Fibroblast of lung (primary cell): ENCODE data around the gene GLG1. TPM values are rescaled to one million over a fixed set of nuclear protein-coding genes. Genes with fewer than 3 reads are reported as not detected.
A peak's percentile ranks its signal among the peaks of the same experiment; 100 is the strongest.

ENCODE experiments used
- DNase-seq, 2 donors: peaks; one replicate each; pipeline versions ENCODE4 v3.0.0 to v3.0.0-alpha.2; 2010; ENCODE audit warnings: low read depth in 2 of 2
- H2AFZ ChIP-seq: 2 replicates; pipeline ENCODE4 v1.5.1; 2012; ENCODE audit warnings: low read length, control low read depth, inconsistent platforms
- H3K27ac ChIP-seq: 2 replicates; pipeline ENCODE4 v1.5.1; 2011; ENCODE audit warnings: low read length, control low read depth; ENCODE audit not compliant: insufficient read depth
- H3K27me3 ChIP-seq: 2 replicates; pipeline ENCODE4 v1.5.1; 2011; ENCODE audit warnings: mild to moderate bottlenecking, low read length; ENCODE audit not compliant: control insufficient read depth, insufficient read depth
- H3K36me3 ChIP-seq: 2 replicates; pipeline ENCODE4 v1.5.1; 2011; ENCODE audit warnings: low read length; ENCODE audit not compliant: control insufficient read depth, insufficient read depth
- H3K4me1 ChIP-seq: 2 replicates; pipeline ENCODE4 v1.5.1; 2011; ENCODE audit warnings: low read length; ENCODE audit not compliant: control insufficient read depth, insufficient read depth; ENCODE audit errors: extremely low read depth
- H3K4me2 ChIP-seq: 2 replicates; pipeline ENCODE4 v1.5.1; 2011; ENCODE audit warnings: low read length, control low read depth; ENCODE audit not compliant: insufficient read depth; ENCODE audit errors: extremely low read depth
- H3K4me3 ChIP-seq, 4 experiments: fragments of 200-600 bp in 1 of 4; sonication (generic) in 1 of 4; replicated peaks in 1 of 4; 2 replicates each; pipeline ENCODE4 v1.5.1; 2011 to 2016; ENCODE audit warnings: low read length in 4 of 4, low read depth in 3 of 4, mild to moderate bottlenecking in 3 of 4, control low read depth in 2 of 4, inconsistent platforms in 1 of 4, mixed read lengths in 1 of 4; ENCODE audit not compliant: insufficient read depth in 1 of 4; ENCODE audit errors: control extremely low read depth in 1 of 4
- H3K79me2 ChIP-seq: 2 replicates; pipeline ENCODE4 v1.5.1; 2012; ENCODE audit warnings: mild to moderate bottlenecking, low read length, inconsistent platforms; ENCODE audit not compliant: control insufficient read depth, insufficient read depth
- H3K9ac ChIP-seq: 2 replicates; pipeline ENCODE4 v1.5.1; 2011; ENCODE audit warnings: mild to moderate bottlenecking, low read length, control low read depth; ENCODE audit not compliant: insufficient read depth
- H3K9me3 ChIP-seq: 2 replicates; pipeline ENCODE4 v1.5.1; 2012; ENCODE audit warnings: low read depth, low read length; ENCODE audit not compliant: control insufficient read depth, insufficient read depth
- H4K20me1 ChIP-seq: 2 replicates; pipeline ENCODE4 v1.5.1; 2011; ENCODE audit warnings: low read length; ENCODE audit not compliant: control insufficient read depth, insufficient read depth; ENCODE audit errors: extremely low read depth
- CTCF ChIP-seq, 2 donors: IDR thresholded peaks in 1 of 2; conservative IDR thresholded peaks in 1 of 2; 1 replicate in 1 of 2; 2 replicates in 1 of 2; pipeline ENCODE4 v1.5.1; 2011 to 2012; ENCODE audit warnings: low read length in 2 of 2, control low read depth in 1 of 2, inconsistent platforms in 1 of 2, low read depth in 1 of 2, mild to moderate bottlenecking in 1 of 2
- EZH2 ChIP-seq: IDR thresholded peaks from 2 replicates; pipeline ENCODE4 v1.5.1; 2012; ENCODE audit warnings: low read length, control low read depth, mild to moderate bottlenecking; ENCODE audit errors: missing control alignments
- polyA plus RNA-seq, 2 donors: library from polyadenylated mRNA; depleted of rRNA in 1 of 2; stranded (reverse) in 1 of 2; unstranded in 1 of 2; fragments of >200 nt; gene quantifications; 2 replicates each; pipeline ENCODE4 v1.2.1, GENCODE V29; 2011 to 2012; ENCODE audit warnings: missing spikeins in 1 of 2
- total RNA-seq: library from RNA; depleted of rRNA; stranded (reverse); fragments of >200 nt; gene quantifications from 2 replicates; pipeline ENCODE4 v1.2.1, GENCODE V29; 2014

The GLG1 gene
- total and polyA plus RNA-seq, 2 donors (not counting 1 experiment from before 2014, with no cell fraction given) = 138 to 150 TPM

GRCh38 chr16:74627506-74628220 lies 20.7 kb upstream of the GLG1 start:
- DNase-seq = peak; percentile 26 to 29
- Histone ChIP-seq H3K9me3 (no peaks in the 10 kb centered on the region), H3K4me1 (peaks cover 5% of the 10 kb centered on the region), H4K20me1 (no peaks in the 10 kb centered on the region), H3K4me2 (no peak overlapping the region), H3K4me3 (no peak overlapping the region), H2AFZ (no peak overlapping the region), H3K79me2 (no peaks in the 10 kb centered on the region), H3K27me3 (no peaks in the 10 kb centered on the region), H3K36me3 (peaks cover 14% of the 10 kb centered on the region), H3K27ac (no peak overlapping the region), H3K9ac (no peak overlapping the region)
- TF ChIP-seq EZH2 (no peak), CTCF (conservative IDR thresholded peaks at IDR 0.05 in 1 of 2, IDR thresholded peaks at IDR 0.05 in 1 of 2; ENCODE audit: low read depth in 1 of 2, low read length in 2 of 2) (no peak)

- Histone ChIP-seq H3K9ac (no peak overlapping the region), H3K36me3 (peaks cover 13% of the 10 kb centered on the region), H2AFZ (no peak overlapping the region), H3K79me2 (no peaks in the 10 kb centered on the region), H3K9me3 (no peaks in the 10 kb centered on the region), H3K4me1 (peaks cover 5% of the 10 kb centered on the region), H3K27ac (no peak overlapping the region), H4K20me1 (no peaks in the 10 kb centered on the region), H3K27me3 (no peaks in the 10 kb centered on the region), H3K4me3 (no peak overlapping the region), H3K4me2 (no peak overlapping the region)
- TF ChIP-seq CTCF (conservative IDR thresholded peaks at IDR 0.05 in 1 of 2, IDR thresholded peaks at IDR 0.05 in 1 of 2; ENCODE audit: low read depth in 1 of 2, low read length in 2 of 2) (no peak), EZH2 (no peak)
- peak; percentile 32 to 55 for DNase-seq
Observed at GRCh38 chr16:74626741-74627416, 20.0 kb upstream of the GLG1 start.

GRCh38 chr16:74625500-74626350 lies 18.8 kb upstream of the GLG1 start:
- no peak for DNase-seq
- Histone ChIP-seq H3K79me2 (no peaks in the 10 kb centered on the region), H3K27ac (no peak overlapping the region), H3K27me3 (no peaks in the 10 kb centered on the region), H4K20me1 (no peaks in the 10 kb centered on the region), H3K4me3 (no peak overlapping the region), H3K9ac (no peak overlapping the region), H3K9me3 (no peaks in the 10 kb centered on the region), H3K36me3 (peaks cover 12% of the 10 kb centered on the region), H3K4me2 (no peak overlapping the region), H2AFZ (no peak overlapping the region), H3K4me1 (peaks cover 5% of the 10 kb centered on the region)
- TF ChIP-seq EZH2 (no peak), CTCF (conservative IDR thresholded peaks at IDR 0.05 in 1 of 2, IDR thresholded peaks at IDR 0.05 in 1 of 2; ENCODE audit: low read depth in 1 of 2, low read length in 2 of 2) (no peak)
